PC-9 (cell line): ENCODE results near the gene MDM4. TPM values are rescaled to one million over a fixed set of nuclear protein-coding genes. Genes with fewer than 3 reads are reported as not detected.

ENCODE experiments used
- BruUV-seq: library from RNA; stranded (reverse); fragments of 400-500 nt; replicated peaks from 2 replicates; lab custom pipeline; 2021; lab: Mats Ljungman, UMichigan
- CTCF ChIA-PET: fragments of 300-600 bp; sonication (Branson Sonifier 250); formaldehyde crosslinking; loops from one replicate; lab custom pipeline; 2022; ENCODE audit warnings: antibody characterized with exemption; lab: Charles Lee
- POLR2A ChIA-PET: fragments of 300-600 bp; sonication (Branson Sonifier 250); formaldehyde crosslinking; loops from one replicate; lab custom pipeline; 2022; ENCODE audit warnings: antibody characterized with exemption; ENCODE audit not compliant: unreplicated experiment; lab: Charles Lee
- DNase-seq, 2 experiments: peaks; one replicate each; pipeline versions ENCODE4 v3.0.0 to v3.0.0-alpha.2; 2015 to 2022; ENCODE audit warnings: mixed read lengths in 1 of 2
- H2AFZ ChIP-seq: fragments of 200-600 bp; sonication (generic); 2 replicates; pipeline ENCODE4 v1.8.1; 2017; ENCODE audit warnings: antibody characterized with exemption
- H3F3A ChIP-seq: fragments of 200-600 bp; sonication (generic); 2 replicates; pipeline ENCODE4 v1.8.1; 2017; ENCODE audit warnings: antibody characterized with exemption, mild to moderate bottlenecking, low read depth; ENCODE audit not compliant: insufficient read depth
- H3K27ac ChIP-seq: fragments of 200-600 bp; sonication (generic); 2 replicates; pipeline ENCODE4 v1.6.1; 2016; ENCODE audit warnings: mixed run types
- H3K27me3 ChIP-seq: fragments of 200-600 bp; sonication (generic); 2 replicates; pipeline ENCODE4 v1.6.1; 2016; ENCODE audit warnings: low read depth, mixed run types; ENCODE audit not compliant: insufficient read depth
- H3K36me3 ChIP-seq: fragments of 200-600 bp; sonication (generic); 2 replicates; pipeline ENCODE4 v1.6.1; 2016; ENCODE audit warnings: low read depth, mixed run types
- H3K4me1 ChIP-seq: fragments of 200-600 bp; sonication (generic); replicated peaks from 2 replicates; pipeline ENCODE4 v1.6.1; 2016; ENCODE audit warnings: mixed run types; ENCODE audit not compliant: insufficient read depth
- H3K4me2 ChIP-seq: fragments of 200-600 bp; sonication (generic); 2 replicates; pipeline ENCODE4 v1.6.1; 2017; ENCODE audit warnings: mixed run types
- H3K4me3 ChIP-seq: fragments of 200-600 bp; sonication (generic); 2 replicates; pipeline ENCODE4 v1.6.1; 2016; ENCODE audit warnings: mixed run types
- H3K79me2 ChIP-seq: fragments of 200-600 bp; sonication (generic); 2 replicates; pipeline ENCODE4 v1.6.1; 2017; ENCODE audit warnings: low read depth, mixed run types
- H3K9me2 ChIP-seq: fragments of 200-600 bp; sonication (generic); 2 replicates; pipeline ENCODE4 v1.8.1; 2017; ENCODE audit warnings: mild to moderate bottlenecking; ENCODE audit not compliant: insufficient read depth
- H3K9me3 ChIP-seq: fragments of 200-600 bp; sonication (generic); 2 replicates; pipeline ENCODE4 v1.8.1; 2016; ENCODE audit warnings: low read depth; ENCODE audit not compliant: insufficient read depth
- H4K20me1 ChIP-seq: fragments of 200-600 bp; sonication (generic); 2 replicates; pipeline ENCODE4 v1.8.1; 2017; ENCODE audit not compliant: insufficient read depth
- CTCF ChIP-seq: fragments of 200-600 bp; sonication (generic); conservative IDR thresholded peaks from 2 replicates; pipeline ENCODE4 v1.6.1; 2017; ENCODE audit warnings: mixed run types, antibody characterized with exemption, mild to moderate bottlenecking, moderate library complexity
- EZH2 ChIP-seq: fragments of 200-600 bp; sonication (generic); IDR thresholded peaks from 2 replicates; pipeline ENCODE4 v1.8.0; 2017; ENCODE audit warnings: antibody characterized with exemption, low read depth
- intact Hi-C: fragments of 100-400 bp; cut with micrococcal nuclease; formaldehyde crosslinking; loops from one replicate; pipeline ENCODE4 v1.10.0; 2022; ENCODE audit not compliant: unreplicated experiment
- total RNA-seq: library from RNA; stranded (reverse); gene quantifications from 2 replicates; pipeline ENCODE4 v1.2.3, GENCODE V29; 2021

Gene MDM4
- total RNA-seq, 1 experiment from 2014 or later = 69.2 TPM

- CTCF ChIA-PET = no interaction called here
- Histone ChIP-seq H3K9me3 (no peaks in the 10 kb centered on the region), H3K9me2 (no peaks in the 10 kb centered on the region), H3K27ac (no peak overlapping the region), H3K4me1 (no peaks in the 10 kb centered on the region), H3K36me3 (no peaks in the 10 kb centered on the region), H3K4me3 (no peak overlapping the region), H3K27me3 (no peaks in the 10 kb centered on the region), H2AFZ (no peak overlapping the region), H3K79me2 (no peaks in the 10 kb centered on the region), H3K4me2 (no peak overlapping the region), H3F3A (no peaks in the 10 kb centered on the region), H4K20me1 (no peaks in the 10 kb centered on the region)
- no TSS peak for BruUV-seq
- POLR2A ChIA-PET = no interaction called here
- no peak for DNase-seq
- TF ChIP-seq EZH2 (no peak), CTCF (peak; percentile 37; the same call in 1 of the 2 replicates)
- intact Hi-C loops = no loop called here
These were observed 84.8 kb downstream of the MDM4 start for GRCh38 chr1:204600968-204601367.

- BruUV-seq = no TSS peak
- no peaks in the 10 kb centered on the region for H3K36me3 ChIP-seq
- no peak overlapping the region for H3K4me2 ChIP-seq
- ChIA-PET CTCF (no interaction called here), POLR2A (no interaction called here)
- no peaks in the 10 kb centered on the region for H3K9me3 ChIP-seq
- H3K4me3 ChIP-seq = no peak overlapping the region
- no peak for DNase-seq
- H3K27ac ChIP-seq = no peak overlapping the region
- H3K4me1 ChIP-seq = no peaks in the 10 kb centered on the region
- intact Hi-C loops = no loop called here
- no peaks in the 10 kb centered on the region for H3K27me3 ChIP-seq
- H3K79me2 ChIP-seq = no peaks in the 10 kb centered on the region
- no peaks in the 10 kb centered on the region for H4K20me1 ChIP-seq
- H3F3A ChIP-seq = no peaks in the 10 kb centered on the region
- H2AFZ ChIP-seq = no peak overlapping the region
- TF ChIP-seq CTCF (no peak), EZH2 (no peak)
- H3K9me2 ChIP-seq = no peaks in the 10 kb centered on the region
These were observed 85.9 kb downstream of the MDM4 start for GRCh38 chr1:204602111-204602579.

GRCh38 chr1:204602871-204603542 is 86.8 kb downstream of the MDM4 start:
- Histone ChIP-seq H3K4me2 (no peak overlapping the region), H3K9me3 (no peaks in the 10 kb centered on the region), H4K20me1 (no peaks in the 10 kb centered on the region), H3K4me3 (no peak overlapping the region), H3K9me2 (no peaks in the 10 kb centered on the region), H3F3A (no peaks in the 10 kb centered on the region), H3K36me3 (no peaks in the 10 kb centered on the region), H2AFZ (no peak overlapping the region), H3K27ac (no peak overlapping the region), H3K79me2 (no peaks in the 10 kb centered on the region), H3K4me1 (no peaks in the 10 kb centered on the region), H3K27me3 (peaks cover 2% of the 10 kb centered on the region; the same call in 1 of the 2 replicates)
- intact Hi-C loops = no loop called here
- POLR2A ChIA-PET = no interaction called here
- no TSS peak for BruUV-seq
- CTCF ChIA-PET = no interaction called here
- DNase-seq = no peak
- TF ChIP-seq EZH2 (no peak), CTCF (no peak)
